Caco-2 (cell line): ENCODE data around the gene AASDHPPT. TPM values are rescaled to one million over a fixed set of nuclear protein-coding genes. Genes with fewer than 3 reads are reported as not detected.

Experiments used
- BruUV-seq: library from RNA; stranded (reverse); fragments of 400-500 nt; replicated peaks from 2 replicates; lab custom pipeline; 2021; lab: Mats Ljungman, UMichigan
- CTCF ChIA-PET: fragments of 300-600 bp; sonication (Branson Sonifier 250); formaldehyde crosslinking; loops from one replicate; lab custom pipeline; 2022; ENCODE audit warnings: antibody characterized with exemption; lab: Charles Lee
- POLR2A ChIA-PET: fragments of 300-600 bp; sonication (Branson Sonifier 250); formaldehyde crosslinking; loops from one replicate; lab custom pipeline; 2022; ENCODE audit warnings: antibody characterized with exemption; lab: Charles Lee
- DNase-seq, 2 experiments: peaks; one replicate each; pipeline versions ENCODE4 v3.0.0 to v3.0.0-alpha.2; 2020 to 2022
- H3K27me3 ChIP-seq: replicated peaks from 2 replicates; pipeline ENCODE4 v1.6.0; 2011; ENCODE audit warnings: low read length; ENCODE audit not compliant: control insufficient read depth, insufficient read depth
- H3K36me3 ChIP-seq: 2 replicates; pipeline ENCODE4 v1.5.1; 2011; ENCODE audit warnings: low read length; ENCODE audit not compliant: control insufficient read depth, insufficient read depth
- H3K4me1 ChIP-seq: fragments of 250-450 bp; sonication (Bioruptor Pico); 2 replicates; pipeline ENCODE4 v1.5.1; 2020; ENCODE audit warnings: mild to moderate bottlenecking
- H3K4me3 ChIP-seq: 2 replicates; pipeline ENCODE4 v1.5.1; 2011; ENCODE audit warnings: low read depth, mild to moderate bottlenecking, control low read depth, low read length
- H3K9me3 ChIP-seq: fragments of 250-450 bp; sonication (Bioruptor Pico); 2 replicates; pipeline ENCODE4 v1.5.1; 2020; ENCODE audit warnings: mild to moderate bottlenecking, moderate library complexity
- H3K27ac Mint-ChIP-seq: one replicate; pipeline ENCODE4 v1.8.0; 2022; ENCODE audit warnings: mixed read lengths; ENCODE audit not compliant: unreplicated experiment
- H3K27me3 Mint-ChIP-seq: one replicate; pipeline ENCODE4 v1.8.0; 2022; ENCODE audit warnings: mixed read lengths; ENCODE audit not compliant: insufficient read depth, unreplicated experiment
- H3K36me3 Mint-ChIP-seq: one replicate; pipeline ENCODE4 v1.8.0; 2022; ENCODE audit warnings: mild to moderate bottlenecking, mixed read lengths; ENCODE audit not compliant: insufficient read depth, unreplicated experiment
- H3K4me1 Mint-ChIP-seq: one replicate; pipeline ENCODE4 v1.8.0; 2022; ENCODE audit warnings: low read depth, mixed read lengths; ENCODE audit not compliant: unreplicated experiment
- H3K4me3 Mint-ChIP-seq: one replicate; pipeline ENCODE4 v1.8.0; 2022; ENCODE audit warnings: mild to moderate bottlenecking, moderate library complexity, mixed read lengths; ENCODE audit not compliant: unreplicated experiment
- H3K9me3 Mint-ChIP-seq: one replicate; pipeline ENCODE4 v1.8.0; 2022; ENCODE audit warnings: mixed read lengths; ENCODE audit not compliant: unreplicated experiment
- intact Hi-C: fragments of 100-400 bp; cut with micrococcal nuclease; formaldehyde crosslinking; loops from one replicate; pipeline ENCODE4 v1.10.0; 2022; ENCODE audit not compliant: unreplicated experiment
- total RNA-seq: library from RNA; stranded (reverse); gene quantifications from 2 replicates; pipeline ENCODE4 v1.2.3, GENCODE V29; 2022
- TF ChIP-seq, protein P1 (sequence below), 2 experiments: fragments of 200-600 bp in 1 of 2; IDR thresholded peaks; 1 replicate in 1 of 2; 2 replicates in 1 of 2; pipeline versions ENCODE4 v1.5.1 to v1.8.0; 2011 to 2022; ENCODE audit warnings: antibody characterized with exemption in 1 of 2, control low read depth in 1 of 2, inconsistent platforms in 1 of 2, low read depth in 1 of 2, low read length in 1 of 2, mild to moderate bottlenecking in 1 of 2, moderate library complexity in 1 of 2; ENCODE audit not compliant: insufficient read depth in 1 of 2, severe bottlenecking in 1 of 2, unreplicated experiment in 1 of 2

Gene AASDHPPT
- total RNA-seq, 1 experiment from 2014 or later, result 64.8 TPM

DNA sequence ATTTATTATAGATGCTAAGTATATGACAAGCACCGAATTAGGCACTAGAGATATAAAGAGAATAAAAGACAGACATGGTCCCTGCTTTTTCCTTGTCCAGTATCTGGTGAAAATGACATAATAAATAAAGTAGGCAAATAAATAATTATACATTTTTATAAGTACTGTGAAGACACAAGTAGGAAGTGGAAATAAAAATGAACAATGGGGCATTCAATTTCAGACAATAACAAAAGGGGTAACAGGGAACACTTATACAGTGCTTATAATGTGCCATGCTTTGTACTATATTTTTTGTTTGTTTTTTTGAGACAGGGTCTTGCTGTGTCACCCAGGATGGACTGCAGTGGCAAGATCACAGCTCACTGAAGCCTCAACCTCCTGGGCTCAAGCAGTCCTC, 4.7 kb upstream of the AASDHPPT start:
- intact Hi-C loops, result loop anchor here (10.0 kb wide), 1 partner anchor 1382 kb away; the partner anchor contains the start of gene CWF19L2
- Histone ChIP-seq H3K27me3 (no peaks in the 10 kb centered on the region), H3K36me3 (no peaks in the 10 kb centered on the region), H3K4me3 (no peak overlapping the region), H3K9me3 (no peaks in the 10 kb centered on the region), H3K4me1 (peaks cover 9% of the 10 kb centered on the region; the same call in 1 of the 2 replicates)
- CTCF ChIA-PET, result no interaction called here
- DNase-seq, result no peak
- peaks cover 9% of the 10 kb centered on the region for H3K36me3 Mint-ChIP-seq
- POLR2A ChIA-PET, result no interaction called here
- no peaks in the 10 kb centered on the region for H3K9me3 Mint-ChIP-seq
- no peak overlapping the region for H3K27ac Mint-ChIP-seq
- TF ChIP-seq, protein P1, sequence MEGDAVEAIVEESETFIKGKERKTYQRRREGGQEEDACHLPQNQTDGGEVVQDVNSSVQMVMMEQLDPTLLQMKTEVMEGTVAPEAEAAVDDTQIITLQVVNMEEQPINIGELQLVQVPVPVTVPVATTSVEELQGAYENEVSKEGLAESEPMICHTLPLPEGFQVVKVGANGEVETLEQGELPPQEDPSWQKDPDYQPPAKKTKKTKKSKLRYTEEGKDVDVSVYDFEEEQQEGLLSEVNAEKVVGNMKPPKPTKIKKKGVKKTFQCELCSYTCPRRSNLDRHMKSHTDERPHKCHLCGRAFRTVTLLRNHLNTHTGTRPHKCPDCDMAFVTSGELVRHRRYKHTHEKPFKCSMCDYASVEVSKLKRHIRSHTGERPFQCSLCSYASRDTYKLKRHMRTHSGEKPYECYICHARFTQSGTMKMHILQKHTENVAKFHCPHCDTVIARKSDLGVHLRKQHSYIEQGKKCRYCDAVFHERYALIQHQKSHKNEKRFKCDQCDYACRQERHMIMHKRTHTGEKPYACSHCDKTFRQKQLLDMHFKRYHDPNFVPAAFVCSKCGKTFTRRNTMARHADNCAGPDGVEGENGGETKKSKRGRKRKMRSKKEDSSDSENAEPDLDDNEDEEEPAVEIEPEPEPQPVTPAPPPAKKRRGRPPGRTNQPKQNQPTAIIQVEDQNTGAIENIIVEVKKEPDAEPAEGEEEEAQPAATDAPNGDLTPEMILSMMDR (IDR thresholded peaks at IDR 0.05; ENCODE audit: insufficient read depth in 1 of 2, low read depth in 1 of 2, low read length in 1 of 2, severe bottlenecking in 1 of 2, unreplicated experiment in 1 of 2), result no peak
- peaks cover 18% of the 10 kb centered on the region for H3K4me1 Mint-ChIP-seq
- H3K27me3 Mint-ChIP-seq, result no peaks in the 10 kb centered on the region
- BruUV-seq, result no TSS peak
- H3K4me3 Mint-ChIP-seq, result no peak overlapping the region

DNA sequence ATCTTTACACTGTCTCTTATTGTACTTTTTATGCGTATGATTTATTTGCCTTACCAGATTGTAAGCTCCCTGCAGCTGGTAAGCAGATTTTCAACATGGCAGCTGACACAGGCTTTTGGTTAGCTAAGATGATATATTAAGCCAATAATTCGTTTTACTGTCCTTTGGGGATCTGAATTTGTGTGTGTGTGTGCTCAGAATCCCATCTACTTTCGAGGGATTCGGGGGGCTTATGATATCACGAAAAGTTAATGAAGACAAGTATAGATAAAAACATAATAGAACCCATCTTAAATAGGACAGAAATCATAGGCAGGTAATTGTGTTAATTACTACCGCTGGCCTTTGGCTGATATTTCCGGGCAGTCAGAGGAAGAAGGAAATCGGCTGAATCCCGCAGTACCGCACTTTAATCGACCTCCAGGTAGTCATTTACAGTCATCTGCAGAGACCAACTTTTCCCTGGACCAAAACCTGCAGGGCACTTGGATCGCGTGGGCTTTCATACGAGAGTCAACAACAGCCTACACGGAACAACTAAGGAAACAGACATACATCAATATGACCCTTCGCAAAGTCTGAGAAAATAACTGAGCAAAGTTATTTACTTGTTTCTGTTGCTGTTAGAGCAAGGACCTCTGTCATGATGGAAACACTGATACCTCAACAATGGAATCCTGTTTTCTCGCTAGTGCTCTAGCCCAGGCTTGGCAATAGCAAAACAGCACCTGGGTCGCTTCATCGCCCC, 1.1 kb upstream of the AASDHPPT start:
- Histone ChIP-seq H3K4me3 (peak overlapping the region; percentile 99), H3K36me3 (0 out of 2 replicates have a peak, but pooled peaks cover 2% of the 10 kb centered on the region), H3K9me3 (no peaks in the 10 kb centered on the region), H3K4me1 (peaks cover 19% of the 10 kb centered on the region), H3K27me3 (no peaks in the 10 kb centered on the region)
- Mint-ChIP-seq H3K9me3 (no peaks in the 10 kb centered on the region), H3K4me1 (peaks cover 18% of the 10 kb centered on the region), H3K27ac (peak overlapping the region; percentile 94), H3K27me3 (no peaks in the 10 kb centered on the region), H3K36me3 (peaks cover 33% of the 10 kb centered on the region), H3K4me3 (peak overlapping the region; percentile 94)
- POLR2A ChIA-PET, result interaction anchor here (0.6 to 1.0 kb wide), 2 partner anchors 149 to 1381 kb away, joined by 3 read pairs; partner anchors contain the start of gene CWF19L2
- intact Hi-C loops, result loop anchor here (2.0 to 10.0 kb wide), 3 partner anchors 124 to 1378 kb away; partner anchors contain the start of gene CWF19L2
- TF ChIP-seq, protein P1 (IDR thresholded peaks at IDR 0.05; ENCODE audit: insufficient read depth in 1 of 2, low read depth in 1 of 2, low read length in 1 of 2, severe bottlenecking in 1 of 2, unreplicated experiment in 1 of 2), result no peak
- no TSS peak for BruUV-seq
- DNase-seq, result no peak
- CTCF ChIA-PET, result interaction anchor here (1.2 to 1.6 kb wide), 3 partner anchors 8 to 15 kb away, joined by 3 to 6 read pairs (median 3); no protein-coding TSS in a partner anchor

DNA sequence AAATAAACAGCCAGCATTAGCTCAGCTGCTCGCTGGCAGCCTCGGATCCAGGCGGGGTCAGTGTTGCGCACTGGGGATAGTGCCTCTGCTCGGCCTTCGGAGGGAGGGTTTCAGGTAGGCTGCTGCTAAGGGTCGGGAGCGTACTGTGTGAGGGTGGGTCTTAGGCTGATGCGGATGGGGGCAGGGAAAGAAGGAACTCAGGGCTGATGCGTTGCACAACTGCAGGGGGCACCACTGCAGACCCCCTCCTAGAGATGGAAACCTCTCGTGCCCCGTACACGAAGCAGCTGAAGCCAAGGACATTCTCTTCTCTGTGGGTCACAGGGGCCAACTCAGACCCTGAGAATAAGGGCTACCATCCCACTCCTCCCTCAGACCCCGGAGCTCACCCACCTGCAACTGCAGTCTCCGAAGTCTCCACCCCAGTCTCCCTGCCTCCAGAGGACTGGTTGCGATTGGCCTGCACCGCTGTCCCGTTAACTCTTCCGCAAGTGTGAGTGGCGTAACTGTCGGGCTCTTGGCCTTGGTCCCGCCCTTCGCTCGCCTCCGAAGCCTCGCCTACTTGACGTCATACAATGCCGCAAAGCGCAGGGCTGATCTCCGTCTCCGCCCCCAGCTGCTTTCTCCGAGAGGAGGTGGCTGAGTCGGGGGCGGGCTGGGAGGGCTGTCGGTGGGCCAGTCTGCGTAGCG, 398 bp upstream of the AASDHPPT start, which contains the start of gene KBTBD3:
Gene KBTBD3 (minus strand): TSS at position 429 of the 690 bp plus-strand sequence. CDS start 18,250 bp downstream, outside the sequence.
- no peaks in the 10 kb centered on the region for H3K9me3 ChIP-seq
- Mint-ChIP-seq H3K27ac (peak within 1 kb of the TSS; percentile 94), H3K4me3 (peak within 1 kb of the TSS; percentile 94), H3K4me1 (peaks cover 18% of the 10 kb centered on the region), H3K36me3 (peaks cover 36% of the 10 kb centered on the region), H3K9me3 (no peaks in the 10 kb centered on the region), H3K27me3 (no peaks in the 10 kb centered on the region)
- intact Hi-C loops, result loop anchor here (1.0 to 10.0 kb wide), 5 partner anchors 55 to 1378 kb away; partner anchors contain the start of genes CWF19L2 and MSANTD4
- H3K4me1 ChIP-seq, result peaks cover 19% of the 10 kb centered on the region
- no peaks in the 10 kb centered on the region for H3K27me3 ChIP-seq
- H3K4me3 ChIP-seq, result peak within 1 kb of the TSS; percentile 99
- BruUV-seq, result TSS peak; percentile 50
- CTCF ChIA-PET, result interaction anchor here (0.6 to 1.6 kb wide), 4 partner anchors 9 to 1008 kb away, joined by 3 to 6 read pairs (median 3); no protein-coding TSS in a partner anchor
- POLR2A ChIA-PET, result interaction anchor here (0.6 to 1.0 kb wide), 8 partner anchors 10 to 1380 kb away, joined by 3 to 6 read pairs (median 3); partner anchors contain the start of gene CWF19L2
- H3K36me3 ChIP-seq, result 0 out of 2 replicates have a peak, but pooled peaks cover 2% of the 10 kb centered on the region
- TF ChIP-seq, protein P1 (IDR thresholded peaks at IDR 0.05; ENCODE audit: insufficient read depth in 1 of 2, low read depth in 1 of 2, low read length in 1 of 2, severe bottlenecking in 1 of 2, unreplicated experiment in 1 of 2), result peak; percentile 34 to 72
- peak; percentile 100 for DNase-seq
